CD4-positive, alpha-beta T cell (primary cell): ENCODE measurements around the gene BUB3. TPM values are rescaled to one million over a fixed set of nuclear protein-coding genes. Genes with fewer than 3 reads are reported as not detected.
A peak's percentile ranks its signal among the peaks of the same experiment; 100 is the strongest.

ENCODE experiments used
- ATAC-seq: fragments of 200-7000 bp; cut with Tn5 transposase; one replicate; pipeline ENCODE4 v1.10.0; 2022; ENCODE audit warnings: mild to moderate bottlenecking; ENCODE audit not compliant: poor library complexity
- CTCF ChIA-PET: fragments of 350-600 bp; sonication (Branson Sonifier 250); formaldehyde crosslinking; loops from one replicate; lab custom pipeline; 2021; ENCODE audit warnings: antibody characterized with exemption, inconsistent platforms; lab: Charles Lee
- POLR2A ChIA-PET: fragments of 350-600 bp; sonication (Branson Sonifier 250); formaldehyde crosslinking; loops from one replicate; lab custom pipeline; 2021; ENCODE audit warnings: antibody characterized with exemption, inconsistent platforms; lab: Charles Lee
- DNase-seq, 14 experiments: peaks; one replicate each; pipeline ENCODE4 v3.0.0-alpha.2; 2013 to 2020; ENCODE audit warnings: mixed read lengths in 2 of 14
- H3K27ac ChIP-seq, 2 donors: one replicate each; pipeline versions ENCODE4 v1.5.1 to v1.7.0; 2013; ENCODE audit warnings: low read length in 2 of 2, low read depth in 1 of 2, mild to moderate bottlenecking in 1 of 2
- H3K27me3 ChIP-seq, 2 experiments: 1 replicate in 1 of 2; 2 replicates in 1 of 2; pipeline versions ENCODE4 v1.6.1 to v1.7.0; 2013; ENCODE audit warnings: low read length in 2 of 2, control low read depth in 1 of 2, mild to moderate bottlenecking in 1 of 2, moderate library complexity in 1 of 2; ENCODE audit not compliant: insufficient read depth in 2 of 2, control insufficient read depth in 1 of 2
- H3K36me3 ChIP-seq: one replicate; pipeline ENCODE4 v1.6.1; 2013; ENCODE audit warnings: low read length, control low read depth; ENCODE audit not compliant: insufficient read depth
- H3K4me1 ChIP-seq: one replicate; pipeline ENCODE4 v1.6.1; 2013; ENCODE audit warnings: low read length, control low read depth; ENCODE audit not compliant: insufficient read depth
- H3K4me3 ChIP-seq: one replicate; pipeline ENCODE4 v1.5.1; 2013; ENCODE audit warnings: mild to moderate bottlenecking, low read length, moderate library complexity
- H3K9me3 ChIP-seq, 2 experiments: 1 replicate in 1 of 2; 2 replicates in 1 of 2; pipeline versions ENCODE4 v1.6.1 to v1.7.0; 2013; ENCODE audit warnings: low read length in 2 of 2, mild to moderate bottlenecking in 2 of 2, control low read depth in 1 of 2, moderate library complexity in 1 of 2; ENCODE audit not compliant: control insufficient read depth in 1 of 2, insufficient read depth in 1 of 2
- H3K27ac Mint-ChIP-seq: one replicate; pipeline ENCODE4 v1.8.0; 2020; ENCODE audit warnings: mixed read lengths
- H3K27me3 Mint-ChIP-seq: one replicate; pipeline ENCODE4 v1.8.0; 2021; ENCODE audit warnings: mixed read lengths
- H3K36me3 Mint-ChIP-seq: one replicate; pipeline ENCODE4 v1.8.0; 2021; ENCODE audit warnings: low read depth, mixed read lengths
- H3K4me1 Mint-ChIP-seq: one replicate; pipeline ENCODE4 v1.8.0; 2021; ENCODE audit warnings: low read depth, mixed read lengths
- H3K4me3 Mint-ChIP-seq: one replicate; pipeline ENCODE4 v1.8.0; 2020; ENCODE audit warnings: mild to moderate bottlenecking, mixed read lengths
- H3K9me3 Mint-ChIP-seq: one replicate; pipeline ENCODE4 v1.8.0; 2020; ENCODE audit warnings: mixed read lengths
- CTCF ChIP-seq: fragments of 200-600 bp; IDR thresholded peaks from one replicate; pipeline ENCODE4 v1.8.0; 2022; ENCODE audit warnings: antibody characterized with exemption, mild to moderate bottlenecking
- intact Hi-C, 2 experiments: fragments of 100-400 bp; cut with DNase I in 1 of 2; cut with micrococcal nuclease in 1 of 2; formaldehyde crosslinking; loops; one replicate each; pipeline versions ENCODE4 v1.15.1 to v1.9.0; 2023 to 2025; cut with DNase I, micrococcal nuclease
- polyA plus RNA-seq, 2 donors: library from polyadenylated mRNA; unstranded; fragments of 120-200 nt; gene quantifications; one replicate each; pipeline ENCODE4 v1.2.1, GENCODE V29; 2013
- total RNA-seq, 174 experiments: library from RNA in 2 of 174; stranded (reverse) in 2 of 174; gene quantifications; one replicate each; pipeline ENCODE4 v1.2.3 and lab custom pipeline; 2021 to 2026

The BUB3 gene
- total RNA-seq (100 to 1,000 TPM; 167 to 178 TPM), total RNA-seq (lab: John Stamatoyannopoulos, UW) (111 to 319 (median 190) reads per million in 172 experiments)
- 126 TPM for polyA plus RNA-seq (2013, experiment 1 of 2)
- polyA plus RNA-seq (2013, experiment 2 of 2): 129 TPM

- Mint-ChIP-seq H3K9me3 (no peaks in the 10 kb centered on the region), H3K4me3 (peak within 1 kb of the TSS; percentile 100), H3K27me3 (peaks cover 24% of the 10 kb centered on the region), H3K27ac (peak within 1 kb of the TSS; percentile 97), H3K4me1 (peaks cover 79% of the 10 kb centered on the region), H3K36me3 (peaks cover 52% of the 10 kb centered on the region)
- no peak for TF ChIP-seq CTCF
- peaks cover 53% of the 10 kb centered on the region for H3K4me1 ChIP-seq
- H3K27me3 ChIP-seq: peaks cover 23% of the 10 kb centered on the region in 2 experiments
- peaks cover 0 to 16% of the 10 kb centered on the region in 2 experiments for H3K9me3 ChIP-seq
- peak within 1 kb of the TSS; percentile 95 for H3K4me3 ChIP-seq
- ATAC-seq (peak; percentile 89), DNase-seq (peak; percentile 80 to 99 (median 91))
- ChIA-PET CTCF (interaction anchor here (2.5 kb wide), 1 partner anchor 21 kb away, joined by 11 read pairs; no protein-coding TSS in a partner anchor), POLR2A (interaction anchor here (0.8 to 4.6 kb wide), 13 partner anchors 9 to 780 kb away, joined by 3 to 80 read pairs (median 7); partner anchors contain the start of genes ACADSB, C10orf88, FAM24B and IKZF5)
- H3K27ac ChIP-seq: peak within 1 kb of the TSS; percentile 71 to 85
- H3K36me3 ChIP-seq: peaks cover 31% of the 10 kb centered on the region
- intact Hi-C loops: loop anchor here (1.0 to 10.0 kb wide), 11 partner anchors 87 to 1763 kb away; partner anchors contain the start of genes ACADSB (in 2 of the 2), IKZF5 (in 2 of the 2), EEF1AKMT2 (in 1 of the 2) and FAM24B (in 1 of the 2)
Measured at GRCh38 chr10:123154092-123154710, at the start of gene BUB3. TSS of gene BUB3 (plus strand) at chr10:123154402. CDS start at chr10:123154918, 516 bp downstream.

GRCh38 chr10:123109466-123109865 lies 44.7 kb upstream of the BUB3 start:
- ATAC-seq (no peak), DNase-seq (no peak)
- Histone ChIP-seq H3K4me1 (no peaks in the 10 kb centered on the region), H3K27ac (no peak overlapping the region), H3K9me3 (no peaks in the 10 kb centered on the region), H3K4me3 (no peak overlapping the region), H3K27me3 (peaks cover 5 to 7% of the 10 kb centered on the region in 2 experiments), H3K36me3 (no peaks in the 10 kb centered on the region)
- H3K9me3 Mint-ChIP-seq: no peaks in the 10 kb centered on the region
- H3K27me3 Mint-ChIP-seq: peaks cover 50% of the 10 kb centered on the region
- intact Hi-C loops: no loop called here
- POLR2A ChIA-PET: no interaction called here
- no peak overlapping the region for H3K27ac Mint-ChIP-seq
- H3K36me3 Mint-ChIP-seq: no peaks in the 10 kb centered on the region
- no peaks in the 10 kb centered on the region for H3K4me1 Mint-ChIP-seq
- CTCF ChIA-PET: no interaction called here
- TF ChIP-seq CTCF: no peak
- H3K4me3 Mint-ChIP-seq: no peak overlapping the region

GRCh38 chr10:123117644-123118417 lies 36.4 kb upstream of the BUB3 start:
- POLR2A ChIA-PET: no interaction called here
- Mint-ChIP-seq H3K4me3 (no peak overlapping the region), H3K4me1 (no peaks in the 10 kb centered on the region), H3K27ac (no peak overlapping the region), H3K27me3 (peaks cover 66% of the 10 kb centered on the region), H3K36me3 (no peaks in the 10 kb centered on the region), H3K9me3 (no peaks in the 10 kb centered on the region)
- peaks cover 0 to 8% of the 10 kb centered on the region in 2 experiments for H3K9me3 ChIP-seq
- no peak overlapping the region for H3K4me3 ChIP-seq
- H3K27ac ChIP-seq: no peak overlapping the region
- DNase-seq (no peak), ATAC-seq (no peak)
- intact Hi-C loops: no loop called here
- H3K27me3 ChIP-seq: peaks cover 26 to 32% of the 10 kb centered on the region in 2 experiments
- H3K36me3 ChIP-seq: no peaks in the 10 kb centered on the region
- CTCF ChIA-PET: no interaction called here
- peaks cover 4% of the 10 kb centered on the region for H3K4me1 ChIP-seq
- no peak for TF ChIP-seq CTCF
